NCI-H1092 treated with DMSO at 0.1 percent for 48 hours (cell line): Measurements from ENCODE around the gene SPPL3.
"Not testable (repeated sequence)": the region's sequence is repeated elsewhere in the genome, so short reads cannot be mapped to it uniquely, and the experiment has no call there.

Experiments
- DNase-seq: peaks from one replicate; lab custom pipeline; 2025; lab: John Stamatoyannopoulos, UW

The SPPL3 gene

DNA sequence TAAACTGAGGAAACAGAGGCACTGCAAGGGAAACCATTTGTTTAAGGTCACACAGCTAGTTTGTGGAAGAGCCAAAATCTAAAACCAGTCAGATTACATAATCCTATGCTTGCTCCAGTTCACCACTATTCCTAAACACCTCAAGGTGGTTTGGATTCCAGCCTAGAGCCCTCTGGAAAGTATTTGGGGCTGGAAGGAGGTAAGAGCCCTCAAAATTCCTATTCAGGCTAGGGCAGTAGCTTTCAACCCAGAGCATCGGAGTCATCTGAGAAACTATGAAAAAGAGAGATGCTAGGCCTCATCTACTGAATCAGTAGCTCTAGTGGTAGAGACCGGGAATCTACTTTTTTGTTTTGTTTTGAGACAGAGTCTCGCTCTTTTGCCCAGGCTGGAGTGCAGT lies 16.0 kb upstream of the SPPL3 start:
- no peak for DNase-seq

DNA sequence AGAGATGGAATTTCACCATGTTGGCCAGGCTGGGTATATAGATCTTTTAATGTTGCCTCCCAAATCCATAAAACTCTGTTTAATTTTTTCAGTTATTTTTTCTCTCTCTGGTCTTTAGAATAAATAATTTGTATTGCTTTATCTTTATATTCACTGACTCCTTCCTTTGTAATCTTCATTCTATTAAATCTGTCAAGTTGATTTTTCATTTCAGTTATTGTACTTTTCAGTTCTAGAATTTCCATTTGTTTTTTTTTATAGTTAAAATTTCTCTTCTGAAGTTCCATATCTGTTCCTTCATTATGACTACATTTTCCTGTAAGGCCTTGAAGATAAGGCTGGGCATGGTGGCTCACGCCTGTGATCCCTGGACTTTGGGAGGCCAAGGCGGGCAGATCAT lies 13.6 kb upstream of the SPPL3 start:
- no peak for DNase-seq

- no peak for DNase-seq
Observed at GRCh38 chr12:120916561-120916960, 12.4 kb upstream of the SPPL3 start.

GRCh38 chr12:120914794-120915193 lies 10.6 kb upstream of the SPPL3 start:
- no peak for DNase-seq

DNA sequence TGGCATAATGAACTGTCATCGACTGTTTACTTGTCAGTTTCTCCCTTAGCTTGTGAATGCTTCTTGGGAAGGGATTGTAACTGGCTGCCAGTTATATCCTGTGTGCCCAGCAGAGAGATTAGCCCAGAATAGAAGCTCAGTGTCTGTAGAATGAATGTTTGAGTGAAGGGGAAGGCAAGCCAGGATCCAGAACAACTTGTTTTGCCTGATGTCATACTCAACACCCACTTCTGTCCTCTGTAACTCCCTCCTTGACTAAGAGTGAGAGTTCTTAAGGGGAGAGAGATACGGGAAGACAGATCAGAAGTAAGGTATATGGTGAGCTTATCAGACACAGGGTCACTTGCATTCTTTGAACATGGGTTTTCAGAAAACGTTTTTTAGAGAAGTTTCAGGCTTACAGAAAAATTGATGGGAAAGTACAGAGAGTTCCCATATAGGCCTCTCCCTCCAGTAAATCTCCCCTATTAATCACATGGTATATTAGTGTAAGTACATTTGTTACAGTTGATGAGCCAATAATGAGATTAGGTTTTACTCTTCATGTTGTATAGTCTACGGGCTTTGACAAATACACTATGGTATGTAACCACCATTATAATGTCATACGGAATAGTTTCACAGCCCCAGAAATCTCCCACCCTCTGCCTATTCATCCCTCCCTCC lies 5.6 kb upstream of the SPPL3 start:
- DNase-seq, result no peak

- no peak for DNase-seq
Observed at GRCh38 chr12:120905856-120906384, 1.8 kb upstream of the SPPL3 start.

DNA sequence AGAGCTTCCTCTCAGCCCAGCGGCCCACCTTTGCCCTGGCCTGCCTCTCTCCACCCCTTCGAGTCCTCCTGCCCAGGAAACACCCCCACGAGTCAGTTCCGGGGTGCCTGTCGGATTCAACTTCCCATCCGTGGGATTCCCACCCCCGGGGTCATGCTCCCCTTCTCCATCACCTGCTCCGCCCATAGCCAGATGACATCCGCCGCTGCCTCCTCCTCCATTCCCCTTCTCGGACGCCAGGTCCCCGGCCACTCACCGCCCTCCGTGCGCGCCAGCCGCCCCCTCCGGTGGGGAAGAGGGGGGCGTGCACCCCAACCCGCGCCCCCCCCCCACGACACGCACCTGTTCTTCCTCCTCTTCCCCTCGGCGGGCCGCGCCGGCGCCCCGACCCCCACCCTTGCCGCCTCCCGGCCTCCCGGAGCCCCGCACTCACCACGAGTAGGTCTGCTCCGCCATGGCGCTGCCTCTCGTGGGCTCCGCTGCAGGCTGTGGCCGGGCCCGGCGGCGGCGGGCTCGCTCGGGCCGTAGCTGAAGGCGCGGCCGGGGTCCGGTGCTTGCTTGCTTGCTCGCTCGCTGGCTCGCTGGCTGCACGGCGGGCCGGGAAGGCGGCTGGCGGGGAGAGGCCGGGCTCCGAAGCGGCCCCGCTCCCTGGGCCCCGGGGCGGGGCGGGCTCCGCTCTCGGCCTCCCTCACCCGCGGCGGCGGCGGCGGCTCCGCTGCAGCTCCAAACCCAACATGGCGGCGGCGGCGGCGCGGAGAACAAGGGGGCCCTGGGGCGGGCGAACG lies 554 bp downstream of the SPPL3 start:
- peak; percentile 16 for DNase-seq

DNA sequence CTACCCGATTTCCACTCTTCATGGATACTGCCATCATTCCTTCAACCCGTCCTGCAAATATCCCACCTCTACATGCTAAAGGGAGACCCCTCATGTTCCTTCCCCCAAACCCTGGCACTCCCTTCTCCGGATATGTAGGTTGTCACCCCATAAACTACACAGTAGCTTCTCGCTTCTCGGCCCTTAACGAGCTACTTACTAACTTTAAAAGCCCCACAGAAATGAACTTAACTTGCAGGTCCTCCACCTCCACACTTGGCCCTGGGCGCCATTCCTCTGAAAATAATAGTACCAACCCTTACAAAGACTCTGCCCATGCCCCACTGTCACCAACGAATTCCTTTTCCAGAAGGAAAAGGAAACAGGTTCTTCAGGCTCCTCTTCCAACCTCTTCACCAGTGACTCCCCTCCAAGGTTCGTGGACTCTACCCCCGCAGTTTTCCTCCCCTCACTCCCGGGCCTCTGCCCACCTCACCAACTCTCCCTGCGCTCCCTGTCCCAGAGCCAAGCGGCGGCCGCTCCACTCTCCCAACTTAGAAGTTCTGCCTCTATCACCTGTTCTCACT lies 1.2 kb downstream of the SPPL3 start:
- DNase-seq, result no peak

DNA sequence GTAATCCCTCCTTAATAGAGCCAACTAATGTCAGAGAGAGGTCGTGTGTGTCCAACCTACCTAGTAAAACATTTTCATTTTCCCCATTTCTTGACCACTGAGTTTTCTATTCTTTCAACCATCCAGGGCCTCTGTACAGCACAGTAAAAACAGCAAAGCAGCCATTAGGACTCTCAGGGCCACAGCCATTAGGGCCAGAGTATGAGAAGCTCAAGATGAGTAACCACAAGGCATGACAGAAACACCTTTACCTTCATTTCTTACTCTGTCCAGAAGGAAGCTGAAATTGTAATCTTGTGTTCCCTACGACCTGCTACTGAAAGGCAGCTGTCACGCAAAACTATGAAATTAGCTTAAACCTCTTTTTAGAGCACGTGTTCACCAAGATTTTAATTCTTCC lies 2.3 kb downstream of the SPPL3 start:
- no peak for DNase-seq

GRCh38 chr12:120901101-120901500 lies 3.1 kb downstream of the SPPL3 start:
- DNase-seq, result not testable (repeated sequence)

DNA sequence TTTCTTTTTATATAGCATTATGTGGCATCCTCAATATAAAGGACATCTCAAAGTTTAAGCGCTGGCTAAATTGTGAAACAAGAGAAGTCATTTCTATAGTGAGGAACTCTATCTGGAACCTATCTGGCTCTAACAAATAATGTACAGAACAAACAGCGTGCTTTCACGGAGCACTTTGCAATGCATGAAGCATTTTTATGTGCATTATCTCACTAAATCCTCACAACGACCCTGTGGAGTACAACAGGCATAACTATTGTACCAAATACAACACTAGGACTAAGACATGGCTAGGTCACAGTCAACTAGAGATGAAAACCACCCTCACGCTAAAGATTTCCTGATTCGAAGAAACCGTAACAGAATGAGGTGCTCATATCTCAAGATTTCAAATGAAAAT lies 8.6 kb downstream of the SPPL3 start:
- no peak for DNase-seq

DNA sequence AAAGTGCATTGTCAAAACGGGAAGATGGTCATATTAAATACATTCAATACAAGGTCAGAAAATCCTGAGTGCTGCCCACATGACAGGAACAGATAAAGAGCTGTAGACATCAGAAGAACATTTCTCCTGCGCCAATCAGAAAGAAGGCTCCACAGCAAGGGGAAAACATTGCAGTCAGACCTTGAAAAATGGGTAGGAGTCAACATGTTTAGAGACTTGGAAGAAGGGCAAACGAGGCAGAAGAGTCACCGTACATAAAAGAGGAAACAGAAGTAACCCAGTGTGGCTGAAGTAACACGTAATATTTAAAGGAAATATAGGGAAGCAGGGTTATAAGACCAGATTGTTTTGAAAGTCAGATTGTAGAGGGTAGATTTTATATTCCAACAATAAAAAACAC lies 11.9 kb downstream of the SPPL3 start:
- DNase-seq, result no peak

DNA sequence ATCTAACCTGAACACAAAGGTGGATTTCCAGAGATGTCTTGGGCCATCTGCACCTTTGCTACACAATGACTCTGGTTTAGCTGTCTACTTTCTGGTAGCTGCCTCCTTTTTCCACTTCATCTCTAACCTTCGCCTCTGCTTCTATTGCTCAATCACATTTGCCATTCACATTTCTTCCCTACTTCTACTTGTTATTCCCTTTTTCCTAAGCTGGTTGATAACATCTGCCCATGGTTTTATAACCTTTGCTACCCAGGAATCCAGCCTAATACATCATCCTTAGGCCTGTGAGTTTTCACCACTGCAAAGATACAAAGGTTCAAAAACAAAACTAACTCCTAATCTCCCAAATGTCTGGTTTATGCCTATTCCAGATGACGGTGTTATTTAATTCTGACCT lies 13.2 kb downstream of the SPPL3 start:
- no peak for DNase-seq

DNA sequence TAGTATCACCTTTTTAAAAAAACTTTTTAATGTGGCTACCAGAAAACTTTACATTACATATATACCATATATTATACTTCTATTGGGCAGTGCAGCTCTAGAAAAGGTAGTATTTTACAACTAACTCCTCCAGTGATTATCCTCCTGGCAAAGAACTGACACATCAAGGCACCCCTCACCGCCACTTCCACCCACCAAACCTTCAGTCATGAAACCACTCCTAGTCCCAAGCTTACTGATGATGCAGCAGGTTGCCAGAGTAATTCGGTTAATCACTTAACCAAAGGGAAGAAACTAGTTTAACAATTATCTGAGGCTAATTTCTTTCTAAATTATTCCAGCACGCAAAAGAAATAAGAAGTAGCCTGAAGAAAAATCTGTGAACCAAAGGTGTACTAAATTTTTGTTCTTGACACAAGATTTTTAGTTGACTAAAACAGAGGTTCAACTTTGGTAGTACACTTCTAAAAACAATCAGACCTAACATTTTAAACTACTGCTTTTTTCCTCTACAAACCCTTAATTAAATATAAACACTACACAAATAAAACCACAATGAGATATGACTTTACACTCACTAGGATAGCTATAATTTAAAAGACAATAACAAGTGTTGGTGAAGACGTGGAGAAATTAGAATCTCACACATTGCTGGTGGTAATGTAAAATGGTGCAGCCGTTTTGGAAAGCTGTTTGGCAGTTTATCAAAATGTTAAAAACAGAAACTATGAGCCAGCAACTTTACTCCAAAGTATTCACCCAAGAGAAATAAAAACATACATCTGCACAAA lies 16.7 kb downstream of the SPPL3 start:
- no peak for DNase-seq

GRCh38 chr12:120886199-120887018 lies 17.7 kb downstream of the SPPL3 start:
- no peak for DNase-seq

GRCh38 chr12:120885521-120885920 lies 18.6 kb downstream of the SPPL3 start:
- DNase-seq, result no peak

DNA sequence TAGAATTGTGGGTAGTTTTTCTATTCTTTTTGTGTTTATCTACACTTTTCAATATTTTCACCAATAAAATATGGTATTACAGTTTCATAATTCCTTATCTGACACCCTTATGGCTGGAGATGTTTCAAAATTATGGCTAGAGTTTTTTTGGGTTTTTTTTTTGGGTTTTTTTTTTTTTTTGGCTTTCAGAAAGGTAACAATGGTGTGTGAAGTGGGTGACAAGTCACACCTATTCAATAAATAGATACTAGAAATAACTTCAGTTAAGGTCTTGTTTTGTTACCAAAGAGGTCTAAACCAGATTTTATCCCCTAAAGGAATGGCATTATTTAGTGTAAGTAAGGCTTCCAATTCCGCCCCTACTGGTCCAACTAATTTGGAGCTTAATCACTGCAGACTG lies 19.5 kb downstream of the SPPL3 start:
- no peak for DNase-seq

- no peak for DNase-seq
Observed at GRCh38 chr12:120882055-120882555, 22.1 kb downstream of the SPPL3 start.

- no peak for DNase-seq
Observed at GRCh38 chr12:120879718-120880300, 24.3 kb downstream of the SPPL3 start.

DNA sequence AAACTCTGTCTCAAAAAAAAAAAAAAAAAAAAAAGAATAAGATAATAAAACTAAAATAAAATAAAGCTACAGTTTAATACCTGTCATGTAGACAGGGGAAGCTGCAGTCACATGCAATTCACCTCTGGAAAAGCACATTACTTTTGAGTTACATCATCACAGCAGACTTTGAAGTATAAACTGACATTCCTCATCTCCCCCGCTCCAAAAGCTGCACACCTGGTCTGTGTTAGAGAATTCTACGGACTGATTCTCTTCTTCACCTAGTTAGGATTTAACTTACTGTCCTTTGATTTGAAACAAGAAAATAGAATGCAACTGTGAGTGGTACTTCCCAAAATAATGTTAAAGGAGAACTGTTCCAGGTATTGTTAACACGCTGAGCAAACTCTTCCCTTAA lies 25.1 kb downstream of the SPPL3 start:
- DNase-seq, result no peak
